GM21529 (cell line): ENCODE measurements around the gene GPR132.

Experiments
- ATAC-seq: cut with Tn5 transposase; IDR thresholded peaks from one replicate; pipeline ENCODE4 v1.9.1; 2021; ENCODE audit not compliant: unreplicated experiment

The GPR132 gene

GRCh38 chr14:105005929-105006830, 59.0 kb downstream of the GPR132 start:
- no peak for ATAC-seq

- ATAC-seq: no peak
Measured at GRCh38 chr14:105005329-105005928, 59.8 kb downstream of the GPR132 start.
